Type B pancreatic cell (in vitro differentiated cells): ENCODE measurements around the gene FEV. TPM values are rescaled to one million over a fixed set of nuclear protein-coding genes. Genes with fewer than 3 reads are reported as not detected.
A peak's percentile ranks its signal among the peaks of the same experiment; 100 is the strongest.

Experiments
- DNase-seq: peaks from one replicate; pipeline ENCODE4 v3.0.0; 2021; ENCODE audit warnings: mixed read lengths; ENCODE audit not compliant: unreplicated experiment; ENCODE audit errors: extremely low spot score
- H3K27ac Mint-ChIP-seq: 2 replicates; pipeline ENCODE4 v1.8.0; 2021; ENCODE audit warnings: mild to moderate bottlenecking, mixed read lengths
- H3K27me3 Mint-ChIP-seq: 2 replicates; pipeline ENCODE4 v1.8.0; 2021; ENCODE audit warnings: mixed read lengths
- H3K36me3 Mint-ChIP-seq: 2 replicates; pipeline ENCODE4 v1.8.0; 2021; ENCODE audit warnings: mixed read lengths
- H3K4me1 Mint-ChIP-seq: one replicate; pipeline ENCODE4 v1.8.0; 2021; ENCODE audit warnings: mixed read lengths; ENCODE audit not compliant: unreplicated experiment
- H3K4me3 Mint-ChIP-seq: 2 replicates; pipeline ENCODE4 v1.8.0; 2021; ENCODE audit warnings: mild to moderate bottlenecking, mixed read lengths
- H3K9me3 Mint-ChIP-seq: 2 replicates; pipeline ENCODE4 v1.8.0; 2021; ENCODE audit warnings: mixed read lengths
- total RNA-seq: library from RNA; stranded (reverse); gene quantifications from 2 replicates; pipeline ENCODE4 v1.2.1, GENCODE V29; 2021; ENCODE audit warnings: low replicate concordance
- TF ChIP-seq, protein P1 (sequence below): fragments of 200-600 bp; sonication (generic); conservative IDR thresholded peaks from 2 replicates; pipeline ENCODE4 v1.5.0; 2021; ENCODE audit warnings: antibody characterized with exemption, mild to moderate bottlenecking

Gene FEV
- total RNA-seq, 1 donor from 2014 or later: 12.5 TPM

DNA sequence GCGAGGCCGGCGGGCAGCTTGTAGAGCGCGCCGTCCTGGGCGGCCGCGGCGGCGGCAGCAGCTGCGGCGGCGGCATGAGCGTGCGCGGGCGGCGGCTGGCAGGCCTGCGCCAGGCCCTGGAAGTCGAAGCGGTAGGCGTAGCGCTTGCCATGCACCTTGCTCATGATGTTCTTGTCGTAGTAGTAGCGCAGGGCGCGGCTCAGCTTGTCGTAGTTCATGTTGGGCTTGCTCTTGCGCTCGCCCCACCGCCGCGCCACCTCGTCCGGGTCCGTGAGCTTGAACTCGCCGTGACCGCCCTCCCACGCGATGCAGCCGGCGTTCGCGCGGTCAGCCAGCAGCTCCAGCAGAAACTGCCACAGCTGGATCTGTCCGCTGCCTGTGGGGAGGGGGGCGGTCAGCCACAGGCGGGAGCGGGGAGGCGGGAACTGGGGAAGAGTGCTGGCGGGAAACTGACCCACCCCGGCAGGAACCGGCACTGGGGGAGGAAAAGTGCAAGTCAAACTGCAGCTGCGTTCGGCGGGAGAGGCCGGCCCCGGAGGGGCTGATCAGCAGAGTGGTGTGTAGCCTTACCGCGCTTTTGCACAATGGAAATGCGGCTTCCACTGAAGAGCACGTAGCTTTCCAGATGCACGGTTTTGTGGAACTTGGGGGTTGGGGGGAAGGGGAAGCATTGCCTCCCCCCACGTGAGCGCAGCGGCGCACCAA lies 3.0 kb downstream of the FEV start:
- no peaks in the 10 kb centered on the region for H3K9me3 Mint-ChIP-seq
- TF ChIP-seq, protein P1, sequence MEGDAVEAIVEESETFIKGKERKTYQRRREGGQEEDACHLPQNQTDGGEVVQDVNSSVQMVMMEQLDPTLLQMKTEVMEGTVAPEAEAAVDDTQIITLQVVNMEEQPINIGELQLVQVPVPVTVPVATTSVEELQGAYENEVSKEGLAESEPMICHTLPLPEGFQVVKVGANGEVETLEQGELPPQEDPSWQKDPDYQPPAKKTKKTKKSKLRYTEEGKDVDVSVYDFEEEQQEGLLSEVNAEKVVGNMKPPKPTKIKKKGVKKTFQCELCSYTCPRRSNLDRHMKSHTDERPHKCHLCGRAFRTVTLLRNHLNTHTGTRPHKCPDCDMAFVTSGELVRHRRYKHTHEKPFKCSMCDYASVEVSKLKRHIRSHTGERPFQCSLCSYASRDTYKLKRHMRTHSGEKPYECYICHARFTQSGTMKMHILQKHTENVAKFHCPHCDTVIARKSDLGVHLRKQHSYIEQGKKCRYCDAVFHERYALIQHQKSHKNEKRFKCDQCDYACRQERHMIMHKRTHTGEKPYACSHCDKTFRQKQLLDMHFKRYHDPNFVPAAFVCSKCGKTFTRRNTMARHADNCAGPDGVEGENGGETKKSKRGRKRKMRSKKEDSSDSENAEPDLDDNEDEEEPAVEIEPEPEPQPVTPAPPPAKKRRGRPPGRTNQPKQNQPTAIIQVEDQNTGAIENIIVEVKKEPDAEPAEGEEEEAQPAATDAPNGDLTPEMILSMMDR: no peak
- peaks cover 89% of the 10 kb centered on the region for H3K27me3 Mint-ChIP-seq
- peak overlapping the region; percentile 36 for H3K4me3 Mint-ChIP-seq
- no peaks in the 10 kb centered on the region for H3K36me3 Mint-ChIP-seq
- H3K4me1 Mint-ChIP-seq: peaks cover 3% of the 10 kb centered on the region
- no peak for DNase-seq
- H3K27ac Mint-ChIP-seq: no peak overlapping the region

DNA sequence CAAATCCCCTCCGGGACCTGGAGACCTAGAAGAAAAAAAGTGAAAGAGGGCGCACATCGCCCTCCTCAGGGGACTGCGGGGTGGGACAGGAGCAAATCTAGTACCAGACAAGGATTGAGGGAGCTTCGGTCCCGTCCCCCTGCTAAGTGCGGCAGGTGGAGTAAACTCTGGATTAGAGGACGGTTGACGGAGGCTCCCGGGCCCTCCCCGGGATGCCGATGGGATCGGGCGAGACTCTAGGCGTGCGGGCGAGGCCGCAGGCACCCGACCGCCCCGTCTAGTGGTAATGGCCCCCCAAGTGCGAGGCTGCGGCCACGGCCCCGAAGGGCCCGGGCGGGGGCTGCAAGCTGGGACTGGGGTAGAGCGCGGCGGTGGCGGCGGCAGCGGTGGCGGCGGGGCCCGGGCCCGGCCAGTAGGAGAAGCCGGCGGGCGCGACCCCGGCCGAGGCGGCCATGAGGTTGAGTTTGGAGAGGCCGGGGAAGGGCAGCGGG lies 3.5 kb downstream of the FEV start:
- Mint-ChIP-seq H3K4me3 (peak overlapping the region; percentile 77), H3K9me3 (no peaks in the 10 kb centered on the region), H3K36me3 (no peaks in the 10 kb centered on the region), H3K4me1 (peaks cover 3% of the 10 kb centered on the region), H3K27ac (peak overlapping the region; percentile 67), H3K27me3 (peaks cover 89% of the 10 kb centered on the region)
- no peak for DNase-seq
- TF ChIP-seq, protein P1: no peak

GRCh38 chr2:218980735-218981389 lies 4.1 kb downstream of the FEV start:
- H3K4me3 Mint-ChIP-seq: peak overlapping the region; percentile 77
- no peak for DNase-seq
- H3K27me3 Mint-ChIP-seq: peaks cover 89% of the 10 kb centered on the region
- peak overlapping the region; percentile 67 for H3K27ac Mint-ChIP-seq
- H3K4me1 Mint-ChIP-seq: peaks cover 3% of the 10 kb centered on the region
- no peaks in the 10 kb centered on the region for H3K36me3 Mint-ChIP-seq
- TF ChIP-seq, protein P1: no peak
- H3K9me3 Mint-ChIP-seq: no peaks in the 10 kb centered on the region

DNA sequence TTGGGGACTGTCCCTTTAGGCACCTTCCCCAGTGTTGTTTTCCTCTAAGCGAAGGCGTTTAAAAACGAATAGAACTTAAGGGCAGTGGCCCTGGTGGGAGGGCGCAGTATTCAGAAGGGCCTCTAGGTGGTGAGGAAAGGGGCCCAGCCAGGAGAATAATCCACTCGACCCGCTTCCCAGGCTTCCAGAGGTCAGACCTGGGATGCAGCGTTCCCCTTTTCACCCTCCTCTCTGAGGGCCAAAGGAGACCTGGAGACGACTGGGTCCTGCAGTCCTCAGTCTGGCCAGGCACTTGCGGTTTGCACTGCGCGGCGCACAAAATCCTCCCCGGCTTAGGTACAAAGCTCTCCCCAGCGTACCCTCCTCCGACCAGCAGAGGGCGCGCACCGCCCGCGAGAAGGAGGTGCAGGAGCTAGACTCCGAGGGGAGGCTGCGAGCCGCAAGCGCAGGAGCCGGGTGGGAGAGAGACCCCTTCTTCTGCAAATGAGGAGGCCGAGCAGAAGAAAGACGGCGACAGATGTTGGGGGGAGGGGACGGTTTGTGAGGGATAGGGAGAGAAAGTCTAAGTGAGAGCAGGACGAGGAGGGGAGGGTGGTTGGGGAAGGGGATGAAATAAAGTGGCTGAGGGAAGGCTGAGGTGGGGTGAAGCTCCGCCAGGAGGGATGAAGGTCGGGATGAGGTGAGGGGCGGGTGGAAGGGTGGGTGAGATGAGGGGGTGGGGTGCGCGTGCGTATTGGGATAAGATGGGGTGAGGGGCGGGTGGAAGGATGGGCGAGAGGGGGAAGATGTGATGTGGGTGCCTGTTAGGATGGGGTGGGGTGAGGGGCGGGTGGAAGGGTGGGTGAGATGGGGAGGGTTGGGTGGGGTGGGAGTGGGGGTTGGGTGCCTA lies 4.9 kb downstream of the FEV start:
- H3K4me3 Mint-ChIP-seq: peak overlapping the region; percentile 70
- TF ChIP-seq, protein P1: peak; percentile 99
- peak overlapping the region; percentile 16 for H3K27ac Mint-ChIP-seq
- H3K4me1 Mint-ChIP-seq: peaks cover 3% of the 10 kb centered on the region
- peak; percentile 92 for DNase-seq
- peaks cover 90% of the 10 kb centered on the region for H3K27me3 Mint-ChIP-seq
- H3K9me3 Mint-ChIP-seq: no peaks in the 10 kb centered on the region
- H3K36me3 Mint-ChIP-seq: no peaks in the 10 kb centered on the region

- H3K27ac Mint-ChIP-seq: no peak overlapping the region
- H3K9me3 Mint-ChIP-seq: no peaks in the 10 kb centered on the region
- TF ChIP-seq, protein P1: no peak
- no peak for DNase-seq
- peaks cover 86% of the 10 kb centered on the region for H3K27me3 Mint-ChIP-seq
- no peaks in the 10 kb centered on the region for H3K4me1 Mint-ChIP-seq
- no peak overlapping the region for H3K4me3 Mint-ChIP-seq
- H3K36me3 Mint-ChIP-seq: no peaks in the 10 kb centered on the region
Observed at GRCh38 chr2:218975060-218975777, 9.8 kb downstream of the FEV start.
